ENCODE measurements around the gene ELF1.
A peak's percentile ranks its signal among the peaks of the same experiment; 100 is the strongest.
"Not testable (repeated sequence)": the region's sequence is repeated elsewhere in the genome, so short reads cannot be mapped to it uniquely, and the experiment has no call there.

ELF1 gene

GRCh38 chr13:41019011-41019487, at the start of gene ELF1:
ELF1 (minus strand) TSS chr13:41019316; CDS start chr13:40982054, 37,262 bp downstream.
- DNase-seq: peak in 1 of 2 donors; percentile 53

- no peak for DNase-seq
These were observed 46.0 kb upstream of the ELF1 start for GRCh38 chr13:41065078-41065477.

- no peak for DNase-seq
These were observed 45.4 kb upstream of the ELF1 start for GRCh38 chr13:41064493-41064892.

GRCh38 chr13:41061914-41062837, 43.1 kb upstream of the ELF1 start:
- DNase-seq: peak in 1 of 2 donors; percentile 66

- DNase-seq: peak; percentile 91 to 96
These were observed 42.2 kb upstream of the ELF1 start, which contains the start of gene WBP4 for GRCh38 chr13:41061075-41061913. WBP4 (plus strand) TSS chr13:41061509; CDS start chr13:41061674, 165 bp downstream.

- DNase-seq: peak; percentile 72 to 83
These were observed 41.6 kb upstream of the ELF1 start for GRCh38 chr13:41060724-41061074.

GRCh38 chr13:41060082-41060723, 41.1 kb upstream of the ELF1 start:
- DNase-seq: peak; percentile 83 to 84

- no peak for DNase-seq
These were observed 40.5 kb upstream of the ELF1 start for GRCh38 chr13:41059456-41060081.

- DNase-seq: no peak
These were observed 39.4 kb upstream of the ELF1 start for GRCh38 chr13:41058295-41059070.

- no peak for DNase-seq
These were observed 38.0 kb upstream of the ELF1 start for GRCh38 chr13:41056826-41057711.

- DNase-seq: no peak
These were observed 37.1 kb upstream of the ELF1 start for GRCh38 chr13:41056194-41056593.

GRCh38 chr13:41054919-41055619, 36.0 kb upstream of the ELF1 start:
- DNase-seq: no peak

- DNase-seq: peak in 1 of 2 donors; percentile 18
These were observed 35.2 kb upstream of the ELF1 start for GRCh38 chr13:41054212-41054877.

- no peak for DNase-seq
These were observed 34.3 kb upstream of the ELF1 start for GRCh38 chr13:41053384-41053826.

GRCh38 chr13:41052441-41052840, 33.3 kb upstream of the ELF1 start:
- DNase-seq: no peak

GRCh38 chr13:41049480-41050440, 30.6 kb upstream of the ELF1 start:
- DNase-seq: no peak

GRCh38 chr13:41048640-41049039, 29.5 kb upstream of the ELF1 start:
- DNase-seq: no peak

- DNase-seq: not testable (repeated sequence)
These were observed 23.3 kb upstream of the ELF1 start for GRCh38 chr13:41042419-41042818.

All from hippocampal formation (tissue), 2 donors.